ENCODE results near the gene MYL6. TPM values are rescaled to one million over a fixed set of nuclear protein-coding genes. Genes with fewer than 3 reads are reported as not detected.

MYL6 gene
- total RNA-seq, 1 experiment from 2014 or later: 640 TPM

GRCh38 chr12:56141946-56142784 is 16.0 kb upstream of the MYL6 start:
- H3K4me3 ChIP-seq (ENCODE audit: low read length): no peak overlapping the region
- H3K36me3 ChIP-seq (ENCODE audit: insufficient read depth, low read length): peaks cover 26% of the 10 kb centered on the region; the same call in 1 of the 2 replicates
- no peak for DNase-seq
- no peak overlapping the region for H2AFZ ChIP-seq (ENCODE audit: low read length)
- no peaks in the 10 kb centered on the region for H3K4me1 ChIP-seq (ENCODE audit: low read length)
- H3K9me2 ChIP-seq (replicated peaks; ENCODE audit: insufficient read depth, low read length): no peaks in the 10 kb centered on the region
- H4K20me1 ChIP-seq (ENCODE audit: insufficient read depth, low read depth, low read length): no peaks in the 10 kb centered on the region
- no peak overlapping the region for H3K9ac ChIP-seq (ENCODE audit: low read length)
- H3K9me3 ChIP-seq (ENCODE audit: low read length): no peaks in the 10 kb centered on the region
- no peak overlapping the region for H3K4me2 ChIP-seq (ENCODE audit: low read depth, low read length, poor library complexity, severe bottlenecking)
- no peaks in the 10 kb centered on the region for H3K27me3 ChIP-seq (ENCODE audit: low read length)
- no peaks in the 10 kb centered on the region for H3K79me2 ChIP-seq (ENCODE audit: low read length)
- no peak overlapping the region for H3K27ac ChIP-seq (ENCODE audit: low read length)

DNA sequence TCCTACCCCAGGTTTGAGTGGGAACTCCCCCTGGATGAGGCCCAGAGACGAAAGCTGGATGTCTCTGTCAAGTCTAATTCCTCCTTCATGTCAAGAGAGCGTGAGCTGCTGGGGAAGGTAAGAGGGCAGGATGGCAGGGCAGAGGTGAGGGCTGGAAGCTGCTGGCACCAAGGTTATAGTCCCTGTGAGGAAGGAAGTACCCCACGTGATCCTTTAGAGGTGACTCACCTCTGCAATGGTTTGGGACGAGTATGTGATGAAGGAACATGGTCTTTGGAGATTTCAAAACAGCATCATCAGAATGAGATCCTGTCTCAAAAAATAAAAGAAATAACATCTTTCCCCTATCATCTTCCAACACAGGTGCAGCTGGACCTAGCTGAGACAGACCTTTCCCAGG is 14.9 kb upstream of the MYL6 start:
- H3K79me2 ChIP-seq (ENCODE audit: low read length): no peaks in the 10 kb centered on the region
- no peaks in the 10 kb centered on the region for H3K4me1 ChIP-seq (ENCODE audit: low read length)
- H3K9me2 ChIP-seq (replicated peaks; ENCODE audit: insufficient read depth, low read length): no peaks in the 10 kb centered on the region
- DNase-seq: no peak
- no peaks in the 10 kb centered on the region for H4K20me1 ChIP-seq (ENCODE audit: insufficient read depth, low read depth, low read length)
- no peaks in the 10 kb centered on the region for H3K27me3 ChIP-seq (ENCODE audit: low read length)
- peaks cover 24% of the 10 kb centered on the region; the same call in 1 of the 2 replicates for H3K36me3 ChIP-seq (ENCODE audit: insufficient read depth, low read length)
- no peak overlapping the region for H3K9ac ChIP-seq (ENCODE audit: low read length)
- no peaks in the 10 kb centered on the region for H3K9me3 ChIP-seq (ENCODE audit: low read length)
- H3K27ac ChIP-seq (ENCODE audit: low read length): no peak overlapping the region
- H3K4me2 ChIP-seq (ENCODE audit: low read depth, low read length, poor library complexity, severe bottlenecking): no peak overlapping the region
- no peak overlapping the region for H3K4me3 ChIP-seq (ENCODE audit: low read length)
- no peak overlapping the region for H2AFZ ChIP-seq (ENCODE audit: low read length)

- Histone ChIP-seq H3K79me2 (ENCODE audit: low read length) (no peaks in the 10 kb centered on the region), H3K9me2 (replicated peaks; ENCODE audit: insufficient read depth, low read length) (no peaks in the 10 kb centered on the region), H3K9ac (ENCODE audit: low read length) (no peak overlapping the region), H3K27ac (ENCODE audit: low read length) (no peak overlapping the region), H3K36me3 (ENCODE audit: insufficient read depth, low read length) (peaks cover 18% of the 10 kb centered on the region; the same call in 1 of the 2 replicates), H3K4me1 (ENCODE audit: low read length) (no peaks in the 10 kb centered on the region), H3K4me2 (ENCODE audit: low read depth, low read length, poor library complexity, severe bottlenecking) (no peak overlapping the region), H2AFZ (ENCODE audit: low read length) (no peak overlapping the region), H3K4me3 (ENCODE audit: low read length) (no peak overlapping the region), H3K9me3 (ENCODE audit: low read length) (no peaks in the 10 kb centered on the region), H3K27me3 (ENCODE audit: low read length) (no peaks in the 10 kb centered on the region), H4K20me1 (ENCODE audit: insufficient read depth, low read depth, low read length) (no peaks in the 10 kb centered on the region)
- DNase-seq: no peak
Observed at GRCh38 chr12:56143870-56144269, 14.3 kb upstream of the MYL6 start.

- H3K9me3 ChIP-seq (ENCODE audit: low read length): no peaks in the 10 kb centered on the region
- H3K9ac ChIP-seq (ENCODE audit: low read length): no peak overlapping the region
- H3K36me3 ChIP-seq (ENCODE audit: insufficient read depth, low read length): peaks cover 15% of the 10 kb centered on the region; the same call in 1 of the 2 replicates
- no peak overlapping the region for H3K4me3 ChIP-seq (ENCODE audit: low read length)
- no peaks in the 10 kb centered on the region for H3K4me1 ChIP-seq (ENCODE audit: low read length)
- H3K4me2 ChIP-seq (ENCODE audit: low read depth, low read length, poor library complexity, severe bottlenecking): no peak overlapping the region
- H3K27me3 ChIP-seq (ENCODE audit: low read length): no peaks in the 10 kb centered on the region
- no peak for DNase-seq
- H4K20me1 ChIP-seq (ENCODE audit: insufficient read depth, low read depth, low read length): no peaks in the 10 kb centered on the region
- no peaks in the 10 kb centered on the region for H3K9me2 ChIP-seq (replicated peaks; ENCODE audit: insufficient read depth, low read length)
- no peak overlapping the region for H3K27ac ChIP-seq (ENCODE audit: low read length)
- H2AFZ ChIP-seq (ENCODE audit: low read length): no peak overlapping the region
- H3K79me2 ChIP-seq (ENCODE audit: low read length): no peaks in the 10 kb centered on the region
Observed at GRCh38 chr12:56145217-56145616, 12.9 kb upstream of the MYL6 start.

- DNase-seq: no peak
- H3K4me1 ChIP-seq (ENCODE audit: low read length): peaks cover 9% of the 10 kb centered on the region
- no peak overlapping the region for H3K9ac ChIP-seq (ENCODE audit: low read length)
- H3K9me3 ChIP-seq (ENCODE audit: low read length): no peaks in the 10 kb centered on the region
- no peak overlapping the region for H3K4me3 ChIP-seq (ENCODE audit: low read length)
- H3K79me2 ChIP-seq (ENCODE audit: low read length): peaks cover 4% of the 10 kb centered on the region; the same call in 1 of the 2 replicates
- no peaks in the 10 kb centered on the region for H4K20me1 ChIP-seq (ENCODE audit: insufficient read depth, low read depth, low read length)
- no peaks in the 10 kb centered on the region for H3K9me2 ChIP-seq (replicated peaks; ENCODE audit: insufficient read depth, low read length)
- H3K27ac ChIP-seq (ENCODE audit: low read length): no peak overlapping the region
- no peak overlapping the region for H3K4me2 ChIP-seq (ENCODE audit: low read depth, low read length, poor library complexity, severe bottlenecking)
- no peaks in the 10 kb centered on the region for H3K27me3 ChIP-seq (ENCODE audit: low read length)
- H3K36me3 ChIP-seq (ENCODE audit: insufficient read depth, low read length): peaks cover 7% of the 10 kb centered on the region; the same call in 1 of the 2 replicates
- no peak overlapping the region for H2AFZ ChIP-seq (ENCODE audit: low read length)
Observed at GRCh38 chr12:56146492-56147460, 11.4 kb upstream of the MYL6 start.

DNA sequence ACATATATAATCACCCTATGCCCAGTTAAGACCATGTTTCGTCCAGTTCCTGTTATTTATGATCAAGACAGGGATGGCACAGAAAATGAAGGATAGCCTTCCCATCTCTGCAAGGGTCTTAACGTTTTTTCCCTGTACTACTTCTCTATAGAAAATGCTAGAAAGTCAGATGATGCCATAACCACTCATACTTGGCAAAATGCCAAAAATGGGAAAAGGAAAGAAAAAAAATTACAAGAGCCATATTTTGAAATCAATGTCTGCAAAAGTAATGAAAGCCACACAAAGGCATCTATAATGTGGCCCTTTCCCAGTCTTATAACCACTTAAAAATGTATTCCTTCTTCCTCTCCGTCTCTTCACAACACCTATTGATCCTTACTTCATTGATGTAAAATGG is 7.6 kb upstream of the MYL6 start:
- H2AFZ ChIP-seq (ENCODE audit: low read length): no peak overlapping the region
- no peaks in the 10 kb centered on the region for H3K27me3 ChIP-seq (ENCODE audit: low read length)
- no peaks in the 10 kb centered on the region for H3K9me2 ChIP-seq (replicated peaks; ENCODE audit: insufficient read depth, low read length)
- H3K27ac ChIP-seq (ENCODE audit: low read length): no peak overlapping the region
- no peak overlapping the region for H3K9ac ChIP-seq (ENCODE audit: low read length)
- H3K36me3 ChIP-seq (ENCODE audit: insufficient read depth, low read length): no peaks in the 10 kb centered on the region
- peak overlapping the region; percentile 89 for H3K4me2 ChIP-seq (ENCODE audit: low read depth, low read length, poor library complexity, severe bottlenecking)
- DNase-seq: peak; percentile 57
- H4K20me1 ChIP-seq (ENCODE audit: insufficient read depth, low read depth, low read length): no peaks in the 10 kb centered on the region
- peaks cover 13% of the 10 kb centered on the region; the same call in 1 of the 2 replicates for H3K79me2 ChIP-seq (ENCODE audit: low read length)
- no peaks in the 10 kb centered on the region for H3K9me3 ChIP-seq (ENCODE audit: low read length)
- no peak overlapping the region for H3K4me3 ChIP-seq (ENCODE audit: low read length)
- peaks cover 29% of the 10 kb centered on the region for H3K4me1 ChIP-seq (ENCODE audit: low read length)

- H3K9ac ChIP-seq (ENCODE audit: low read length): peak overlapping the region; percentile 89
- no peaks in the 10 kb centered on the region for H4K20me1 ChIP-seq (ENCODE audit: insufficient read depth, low read depth, low read length)
- H2AFZ ChIP-seq (ENCODE audit: low read length): peak overlapping the region; percentile 39
- DNase-seq: peak; percentile 90
- peak overlapping the region; percentile 91 for H3K27ac ChIP-seq (ENCODE audit: low read length)
- peak overlapping the region; percentile 89 for H3K4me2 ChIP-seq (ENCODE audit: low read depth, low read length, poor library complexity, severe bottlenecking)
- no peaks in the 10 kb centered on the region for H3K9me3 ChIP-seq (ENCODE audit: low read length)
- peaks cover 13% of the 10 kb centered on the region; the same call in 1 of the 2 replicates for H3K79me2 ChIP-seq (ENCODE audit: low read length)
- peak overlapping the region; percentile 83 for H3K4me3 ChIP-seq (ENCODE audit: low read length)
- no peaks in the 10 kb centered on the region for H3K36me3 ChIP-seq (ENCODE audit: insufficient read depth, low read length)
- no peaks in the 10 kb centered on the region for H3K9me2 ChIP-seq (replicated peaks; ENCODE audit: insufficient read depth, low read length)
- no peaks in the 10 kb centered on the region for H3K27me3 ChIP-seq (ENCODE audit: low read length)
- H3K4me1 ChIP-seq (ENCODE audit: low read length): peaks cover 29% of the 10 kb centered on the region
Observed at GRCh38 chr12:56151672-56152131, 6.5 kb upstream of the MYL6 start.
